GM21390 (cell line): ENCODE measurements around the gene WNT8A.

Source experiments
- ATAC-seq: cut with Tn5 transposase; IDR thresholded peaks from one replicate; pipeline ENCODE4 v1.9.1; 2021; ENCODE audit not compliant: unreplicated experiment

The WNT8A gene

GRCh38 chr5:138082033-138082432 is 1.8 kb upstream of the WNT8A start:
- no peak for ATAC-seq

GRCh38 chr5:138091685-138092084 is 7.9 kb downstream of the WNT8A start:
- no peak for ATAC-seq

GRCh38 chr5:138092301-138092700 is 8.5 kb downstream of the WNT8A start:
- no peak for ATAC-seq

GRCh38 chr5:138093036-138093435 is 9.2 kb downstream of the WNT8A start:
- ATAC-seq = no peak

- ATAC-seq = no peak
Measured at GRCh38 chr5:138095100-138095907, 11.5 kb downstream of the WNT8A start.

- no peak for ATAC-seq
Measured at GRCh38 chr5:138096363-138096762, 12.5 kb downstream of the WNT8A start.

- no peak for ATAC-seq
Measured at GRCh38 chr5:138096997-138097828, 13.4 kb downstream of the WNT8A start.

- ATAC-seq = no peak
Measured at GRCh38 chr5:138102454-138103318, 18.9 kb downstream of the WNT8A start.

GRCh38 chr5:138103319-138103637 is 19.4 kb downstream of the WNT8A start:
- ATAC-seq = no peak

GRCh38 chr5:138105709-138106108 is 21.9 kb downstream of the WNT8A start:
- ATAC-seq = no peak

GRCh38 chr5:138107213-138107612 is 23.4 kb downstream of the WNT8A start:
- ATAC-seq = no peak

GRCh38 chr5:138109463-138110265 is 25.8 kb downstream of the WNT8A start:
- no peak for ATAC-seq

GRCh38 chr5:138110266-138110963 is 26.6 kb downstream of the WNT8A start:
- no peak for ATAC-seq

GRCh38 chr5:138111181-138111580 is 27.3 kb downstream of the WNT8A start:
- no peak for ATAC-seq

GRCh38 chr5:138111937-138112336 is 28.1 kb downstream of the WNT8A start:
- no peak for ATAC-seq

- ATAC-seq = no peak
Measured at GRCh38 chr5:138115254-138115653, 31.4 kb downstream of the WNT8A start.

GRCh38 chr5:138128334-138128733 is 44.5 kb downstream of the WNT8A start:
- no peak for ATAC-seq

GRCh38 chr5:138129347-138129746 is 45.5 kb downstream of the WNT8A start:
- ATAC-seq = no peak

- ATAC-seq = no peak
Measured at GRCh38 chr5:138132543-138132942, 48.7 kb downstream of the WNT8A start.
